Fibroblast of upper back skin (primary cell): ENCODE results near the gene CD151.

Experiments
- DNase-seq: peaks from one replicate; pipeline ENCODE4 v3.0.0-alpha.2; 2013

The CD151 gene

DNA sequence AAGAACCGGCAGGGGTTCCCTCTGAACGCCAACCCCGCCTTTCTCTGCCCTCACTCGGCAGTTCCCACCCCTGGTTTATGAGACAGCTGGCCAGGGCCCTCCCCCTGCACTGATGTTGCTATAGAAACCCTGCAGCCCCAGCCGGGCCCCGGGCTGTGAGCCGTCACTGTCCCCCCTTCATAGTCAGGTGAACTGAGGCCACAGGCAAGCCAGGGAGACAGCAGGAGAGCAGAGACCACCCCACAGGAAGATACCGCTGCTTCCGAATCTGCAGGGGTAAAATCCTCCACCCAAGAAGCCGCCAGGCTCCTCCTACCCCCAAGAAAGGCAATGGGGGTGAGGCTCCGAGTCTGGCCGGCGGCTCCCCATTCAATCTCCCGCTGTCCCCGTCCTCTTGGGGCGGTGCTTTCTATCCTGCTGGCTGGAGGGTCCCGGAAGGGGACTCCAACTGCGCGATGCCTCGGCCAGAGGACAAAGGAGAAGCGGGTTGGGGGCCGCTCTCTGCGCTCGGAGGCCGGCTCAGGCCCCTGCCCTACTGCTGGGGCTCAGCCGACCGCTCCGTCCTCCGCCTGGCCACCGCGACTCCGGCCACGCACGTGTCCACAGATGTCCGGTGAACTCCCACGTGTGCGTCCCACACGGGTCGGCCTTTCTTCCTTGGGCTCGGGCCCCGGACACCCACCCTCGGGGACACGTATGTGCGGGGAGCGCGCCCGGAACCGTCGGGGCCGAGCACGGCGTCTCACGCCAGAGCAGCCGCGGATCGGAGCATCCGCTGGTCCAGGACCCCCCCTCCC is 35.3 kb upstream of the CD151 start:
- DNase-seq = peak; percentile 82

DNA sequence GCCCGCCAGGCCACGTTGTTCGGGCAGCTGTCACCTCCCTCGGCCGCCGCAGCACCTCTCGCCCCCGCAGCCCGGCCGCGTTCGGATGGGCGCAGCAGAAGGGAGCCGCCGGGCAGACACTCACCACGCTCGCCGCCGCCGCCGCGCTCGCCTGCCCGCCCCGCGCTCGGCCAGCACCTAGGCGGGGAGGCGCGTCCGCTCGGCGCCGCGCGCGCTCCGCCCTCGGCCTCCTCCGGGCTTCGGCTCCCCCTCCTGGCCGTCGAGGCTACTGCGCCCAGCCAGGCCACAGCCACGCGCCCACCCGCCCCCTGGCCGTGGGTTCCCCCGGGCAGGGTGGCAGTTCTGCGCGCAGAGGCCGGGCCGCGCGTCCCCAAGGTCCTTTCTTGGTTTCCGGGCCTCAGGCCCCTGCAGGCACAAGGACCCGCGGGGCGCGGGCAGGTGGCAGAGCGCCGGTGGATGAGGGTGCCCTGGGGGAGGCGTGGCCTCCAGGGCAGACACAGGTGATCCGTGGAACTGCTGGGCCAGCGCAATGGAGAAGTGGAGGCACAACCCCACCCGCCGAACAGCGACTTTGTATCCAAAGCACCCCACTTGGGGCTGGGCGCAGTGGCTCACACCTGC is 34.5 kb upstream of the CD151 start, which contains the start of gene SLC25A22:
SLC25A22 (minus strand) TSS at position 189 of the 621 bp plus-strand sequence. CDS start 3,275 bp downstream, outside the sequence.
- peak; percentile 69 for DNase-seq

- DNase-seq = no peak
Measured at GRCh38 chr11:799641-800316, 33.0 kb upstream of the CD151 start.

- DNase-seq = no peak
Measured at GRCh38 chr11:800473-800872, 32.3 kb upstream of the CD151 start.

GRCh38 chr11:801097-801780 is 31.5 kb upstream of the CD151 start:
- DNase-seq = no peak

- DNase-seq = no peak
Measured at GRCh38 chr11:802018-802617, 30.6 kb upstream of the CD151 start.

DNA sequence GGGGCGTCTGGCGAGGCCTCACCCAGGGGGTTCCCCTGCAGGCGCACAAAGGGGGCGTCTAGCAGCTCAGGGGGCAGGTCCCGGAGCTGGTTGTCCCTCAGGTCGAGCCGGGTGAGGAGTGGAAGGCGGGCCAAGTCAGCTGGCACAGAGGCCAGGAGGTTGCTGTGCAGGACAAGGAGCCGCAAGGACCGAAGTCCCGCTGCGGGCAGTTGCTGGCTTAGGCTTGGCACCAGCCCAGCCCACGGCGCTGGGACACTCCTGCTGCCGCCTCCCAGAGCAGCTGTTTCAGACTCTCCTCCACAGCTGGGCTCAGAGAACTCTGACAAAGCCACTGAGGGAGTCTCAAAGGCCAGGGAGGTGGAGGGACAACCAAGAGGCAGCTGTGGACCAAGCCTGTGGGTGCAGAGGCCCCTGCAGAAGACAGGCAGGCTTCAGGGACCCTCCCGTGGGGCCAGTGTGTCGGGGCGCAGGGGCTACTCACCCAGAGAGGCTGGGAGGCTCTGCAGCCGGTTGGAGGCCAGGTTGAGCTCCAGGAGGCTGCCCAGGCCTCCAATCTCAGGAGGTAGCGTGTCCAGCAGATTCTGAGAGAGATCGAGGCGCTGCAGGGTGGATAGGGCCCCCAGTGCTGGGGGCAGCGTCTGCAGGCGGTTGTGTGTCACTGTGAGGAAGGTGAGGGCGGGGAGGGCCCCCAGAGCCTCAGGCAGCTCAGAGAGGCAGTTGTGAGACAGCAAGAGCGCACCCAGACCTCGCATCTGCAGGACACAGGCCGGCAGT is 29.9 kb upstream of the CD151 start:
- DNase-seq = no peak

DNA sequence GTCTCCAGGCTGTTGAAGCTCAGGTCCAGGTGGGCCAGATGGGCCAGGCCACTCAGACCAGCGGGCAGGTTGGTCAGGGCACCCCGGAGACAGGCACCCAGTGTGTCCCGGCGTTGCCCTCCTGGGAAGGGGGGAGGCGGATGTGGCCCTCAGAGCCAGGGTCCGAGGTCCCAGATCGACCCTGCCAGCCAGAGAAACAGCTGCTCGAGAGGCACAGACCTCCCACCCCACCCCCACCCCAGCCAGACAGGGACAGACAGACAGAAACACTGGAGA is 29.3 kb upstream of the CD151 start:
- no peak for DNase-seq

GRCh38 chr11:803770-804598 is 28.8 kb upstream of the CD151 start:
- DNase-seq = no peak

DNA sequence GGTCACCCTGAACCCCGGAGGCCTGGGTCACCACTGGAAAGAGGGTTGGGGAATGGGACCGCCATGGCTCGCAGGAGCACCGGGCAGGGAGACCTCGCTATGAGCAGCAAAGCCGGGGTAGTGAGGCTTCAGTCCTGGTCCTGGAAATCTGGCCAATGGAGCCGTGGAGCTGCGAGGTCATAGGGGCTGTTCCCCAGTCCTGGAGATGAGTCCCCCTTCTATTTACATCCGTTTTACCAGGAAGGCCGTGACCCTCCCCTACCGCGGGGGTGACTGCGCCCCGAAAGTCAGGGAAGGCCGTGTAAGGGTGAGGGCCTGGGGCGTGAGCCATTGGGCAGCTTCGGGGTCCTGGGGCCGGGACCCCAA is 28.2 kb upstream of the CD151 start:
- no peak for DNase-seq

DNA sequence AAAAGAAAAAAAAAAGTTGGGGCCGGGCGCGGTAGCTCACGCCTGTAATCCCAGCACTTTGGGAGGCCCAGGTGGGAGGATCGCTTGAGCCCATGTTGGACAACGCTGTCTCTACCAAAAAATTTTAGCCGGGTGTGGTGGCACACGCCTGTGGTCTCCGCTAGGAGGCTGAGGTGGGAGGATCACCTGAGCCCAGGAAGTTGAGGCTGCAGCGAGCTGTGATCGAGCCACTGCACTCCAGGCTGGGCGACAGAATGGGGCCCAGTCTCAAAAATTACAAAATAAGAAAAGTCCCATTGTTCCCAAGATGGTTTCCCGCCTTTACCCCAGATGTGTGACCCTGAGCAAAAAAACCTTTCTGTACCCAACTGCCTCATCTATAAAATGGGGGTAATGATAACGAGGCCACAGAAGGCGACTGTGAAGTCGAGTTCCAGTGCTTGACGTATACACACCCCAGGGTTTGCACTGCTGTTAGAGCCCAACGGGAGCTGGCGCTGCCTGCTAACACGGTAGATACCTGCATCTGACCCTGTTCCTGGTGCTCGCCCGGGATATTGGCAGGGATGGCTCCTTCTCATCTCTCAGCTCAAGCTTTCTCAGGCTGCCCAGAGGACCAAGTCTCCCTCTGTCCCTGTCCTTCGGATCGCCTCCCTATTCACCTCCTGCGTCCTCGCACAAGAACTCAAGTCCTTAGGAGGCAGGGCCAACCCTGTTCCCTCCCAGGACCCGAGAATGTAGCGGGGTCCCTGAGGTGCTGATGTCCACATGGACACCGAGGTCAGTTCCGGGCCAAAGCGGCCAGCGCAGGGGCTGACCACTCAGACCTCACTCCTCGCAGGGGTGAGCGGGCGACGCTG is 24.1 kb upstream of the CD151 start:
- no peak for DNase-seq

- DNase-seq = peak; percentile 96
Measured at GRCh38 chr11:809287-810039, 23.3 kb upstream of the CD151 start, which contains the start of gene RPLP2. Gene RPLP2 (plus strand): TSS chr11:809967. CDS start chr11:810235, 268 bp downstream.

DNA sequence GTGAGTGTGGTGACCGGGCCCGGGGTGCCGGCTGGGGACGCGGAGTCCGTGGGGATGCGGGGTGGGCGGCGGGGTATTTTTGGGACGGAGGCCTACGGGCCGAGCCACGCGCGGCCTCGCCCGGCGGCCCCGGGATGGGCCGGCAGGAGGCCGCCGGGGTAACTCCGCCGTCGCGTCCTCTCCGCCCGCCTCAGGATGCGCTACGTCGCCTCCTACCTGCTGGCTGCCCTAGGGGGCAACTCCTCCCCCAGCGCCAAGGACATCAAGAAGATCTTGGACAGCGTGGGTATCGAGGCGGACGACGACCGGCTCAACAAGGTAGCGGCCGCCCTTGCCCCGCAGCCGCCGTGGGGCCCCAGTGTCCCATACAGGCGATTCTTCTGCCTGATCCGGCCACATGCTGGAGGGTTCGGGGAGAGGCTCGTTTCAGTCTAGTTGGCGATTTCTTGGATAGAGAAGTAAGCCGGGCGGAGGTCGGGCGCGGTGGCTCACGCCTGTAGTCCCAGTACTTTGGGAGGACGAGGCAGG is 22.6 kb upstream of the CD151 start:
- no peak for DNase-seq

- DNase-seq = no peak
Measured at GRCh38 chr11:811446-812245, 21.1 kb upstream of the CD151 start.

- no peak for DNase-seq
Measured at GRCh38 chr11:812390-812789, 20.4 kb upstream of the CD151 start.

GRCh38 chr11:813072-813455 is 19.7 kb upstream of the CD151 start:
- DNase-seq = no peak

- no peak for DNase-seq
Measured at GRCh38 chr11:813456-814096, 19.2 kb upstream of the CD151 start.
